Measurements from ENCODE around the gene AUTS2.

The AUTS2 gene

DNA sequence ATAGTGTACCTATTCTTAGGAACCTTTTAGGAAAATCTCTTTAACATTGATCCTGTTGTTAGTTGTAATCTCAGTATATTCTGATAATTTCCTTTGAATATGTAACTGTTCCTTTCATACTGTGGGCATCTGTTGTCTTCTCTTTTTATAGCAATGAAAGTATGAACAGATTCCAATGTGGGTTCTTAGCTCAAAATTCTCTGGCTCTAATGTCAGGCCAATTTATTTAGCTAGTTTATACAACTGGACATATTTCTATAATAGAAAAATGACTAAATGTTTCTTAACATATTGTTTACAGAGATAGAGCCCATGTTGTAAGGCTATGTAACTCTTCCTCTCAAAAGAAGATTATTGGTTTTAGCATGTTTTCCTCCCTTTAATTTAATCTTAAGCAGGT, 363.2 kb downstream of the AUTS2 start:
- H3K4me3 ChIP-seq (ENCODE audit: low read depth, low read length) = no peak overlapping the region
- TF ChIP-seq, protein P1, sequence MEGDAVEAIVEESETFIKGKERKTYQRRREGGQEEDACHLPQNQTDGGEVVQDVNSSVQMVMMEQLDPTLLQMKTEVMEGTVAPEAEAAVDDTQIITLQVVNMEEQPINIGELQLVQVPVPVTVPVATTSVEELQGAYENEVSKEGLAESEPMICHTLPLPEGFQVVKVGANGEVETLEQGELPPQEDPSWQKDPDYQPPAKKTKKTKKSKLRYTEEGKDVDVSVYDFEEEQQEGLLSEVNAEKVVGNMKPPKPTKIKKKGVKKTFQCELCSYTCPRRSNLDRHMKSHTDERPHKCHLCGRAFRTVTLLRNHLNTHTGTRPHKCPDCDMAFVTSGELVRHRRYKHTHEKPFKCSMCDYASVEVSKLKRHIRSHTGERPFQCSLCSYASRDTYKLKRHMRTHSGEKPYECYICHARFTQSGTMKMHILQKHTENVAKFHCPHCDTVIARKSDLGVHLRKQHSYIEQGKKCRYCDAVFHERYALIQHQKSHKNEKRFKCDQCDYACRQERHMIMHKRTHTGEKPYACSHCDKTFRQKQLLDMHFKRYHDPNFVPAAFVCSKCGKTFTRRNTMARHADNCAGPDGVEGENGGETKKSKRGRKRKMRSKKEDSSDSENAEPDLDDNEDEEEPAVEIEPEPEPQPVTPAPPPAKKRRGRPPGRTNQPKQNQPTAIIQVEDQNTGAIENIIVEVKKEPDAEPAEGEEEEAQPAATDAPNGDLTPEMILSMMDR (IDR thresholded peaks at IDR 0.05; ENCODE audit: borderline replicate concordance, insufficient read depth, low read depth, low read length) = no peak

DNA sequence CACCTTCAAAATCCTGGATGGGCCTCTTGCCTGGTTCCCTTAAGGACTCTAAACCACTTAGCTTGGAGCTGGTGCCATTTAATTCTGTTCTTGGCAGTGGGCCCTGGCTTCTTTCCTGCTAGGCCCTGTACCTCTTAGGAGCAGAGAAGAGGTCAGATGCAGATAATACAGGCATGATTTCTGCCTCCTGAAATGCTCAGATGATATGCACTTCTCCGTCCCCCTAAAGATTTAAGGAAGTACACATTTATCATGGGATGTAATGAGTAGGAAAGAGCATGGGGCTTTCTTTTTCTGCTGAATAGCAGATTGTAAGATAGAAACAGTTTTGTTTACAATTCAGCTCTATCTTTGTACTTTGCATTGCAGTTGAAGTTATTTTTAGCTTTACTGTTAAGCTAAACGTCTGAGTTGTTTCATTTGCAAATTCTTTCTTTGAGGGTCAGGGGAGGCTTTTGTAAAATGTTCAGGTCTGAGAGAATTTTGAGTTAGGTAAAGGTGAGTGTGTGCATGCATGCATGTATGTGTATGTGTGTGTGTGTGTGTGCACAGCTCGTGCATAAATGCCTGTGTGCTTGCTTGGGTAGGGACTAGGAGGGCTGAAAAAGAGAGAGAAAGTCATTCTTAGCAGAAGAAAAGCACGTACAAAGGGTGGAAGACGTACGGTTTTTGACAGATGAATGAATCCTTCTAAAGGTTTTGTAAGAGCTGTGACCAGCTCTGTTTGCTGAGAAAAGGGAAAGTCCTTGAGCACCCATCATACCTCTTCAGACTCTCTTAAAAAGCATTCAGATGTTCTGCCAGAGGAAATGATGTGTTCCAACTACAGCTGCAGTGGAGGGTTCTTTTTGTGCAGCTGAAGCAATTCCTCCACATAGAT, 364.2 kb downstream of the AUTS2 start:
- no peak overlapping the region for H3K4me3 ChIP-seq (ENCODE audit: low read depth, low read length)
- TF ChIP-seq, protein P1 (IDR thresholded peaks at IDR 0.05; ENCODE audit: borderline replicate concordance, insufficient read depth, low read depth, low read length) = no peak

DNA sequence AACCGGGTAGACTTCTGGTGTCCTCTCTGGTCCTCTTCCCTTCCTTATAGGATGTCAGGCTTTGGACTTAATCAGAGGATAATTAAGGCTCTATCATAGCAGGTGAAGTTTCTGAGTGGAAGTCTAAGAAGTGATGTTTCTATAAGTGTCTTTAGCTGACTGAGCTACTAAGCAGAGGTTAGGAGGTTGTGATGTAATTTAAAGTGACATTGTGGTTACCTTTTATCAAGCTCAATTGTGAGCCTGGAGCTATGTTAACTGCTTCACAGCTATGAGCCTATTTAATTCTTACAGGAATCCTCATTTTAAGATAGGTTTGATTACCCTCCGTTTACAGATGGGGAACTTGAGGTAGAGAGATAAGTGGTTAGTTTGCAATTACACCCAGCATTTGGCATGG, 365.1 kb downstream of the AUTS2 start:
- TF ChIP-seq, protein P1 (IDR thresholded peaks at IDR 0.05; ENCODE audit: borderline replicate concordance, insufficient read depth, low read depth, low read length) = no peak
- no peak overlapping the region for H3K4me3 ChIP-seq (ENCODE audit: low read depth, low read length)

DNA sequence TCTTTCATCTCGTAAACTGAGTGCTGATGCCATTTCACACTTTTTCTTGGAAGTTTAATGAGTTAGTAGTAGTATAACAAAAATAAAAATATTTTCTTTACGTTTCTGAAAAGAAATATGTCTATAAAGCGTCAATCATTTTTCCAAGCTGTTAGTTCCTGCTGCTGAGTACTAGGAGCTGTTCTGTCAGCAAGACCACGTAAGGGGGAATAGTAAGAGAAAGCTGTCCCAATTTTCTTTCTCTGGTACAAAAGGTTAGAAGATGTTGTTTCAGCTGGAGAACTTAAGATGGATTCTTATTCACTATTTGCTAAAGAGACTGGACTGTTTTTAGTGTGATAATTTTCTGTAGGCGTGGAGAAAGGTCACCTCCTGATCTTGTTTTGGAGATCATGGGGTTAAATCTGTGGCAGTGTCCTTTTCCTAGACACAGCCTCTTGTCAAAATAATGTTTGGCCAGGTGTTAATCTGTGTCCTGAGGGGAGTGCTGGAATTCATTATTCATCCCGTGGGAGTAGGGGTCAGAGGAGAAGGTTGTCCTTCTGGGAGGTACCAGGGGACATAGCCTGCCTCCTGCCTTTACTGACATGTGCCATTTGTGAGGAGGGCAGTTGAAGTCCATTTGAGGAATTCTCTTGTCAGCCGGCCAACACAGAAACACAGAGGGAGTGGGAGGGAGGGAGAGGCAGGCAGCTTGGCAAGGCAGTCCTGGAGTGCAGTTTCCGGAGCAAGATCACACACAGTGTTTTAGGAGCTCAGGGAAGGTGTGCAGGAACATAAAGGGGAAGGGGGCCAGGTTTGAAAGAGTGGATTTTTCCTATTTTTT, 368.7 kb downstream of the AUTS2 start:
- TF ChIP-seq, protein P1 (IDR thresholded peaks at IDR 0.05; ENCODE audit: borderline replicate concordance, insufficient read depth, low read depth, low read length) = no peak
- H3K4me3 ChIP-seq (ENCODE audit: low read depth, low read length) = no peak overlapping the region

DNA sequence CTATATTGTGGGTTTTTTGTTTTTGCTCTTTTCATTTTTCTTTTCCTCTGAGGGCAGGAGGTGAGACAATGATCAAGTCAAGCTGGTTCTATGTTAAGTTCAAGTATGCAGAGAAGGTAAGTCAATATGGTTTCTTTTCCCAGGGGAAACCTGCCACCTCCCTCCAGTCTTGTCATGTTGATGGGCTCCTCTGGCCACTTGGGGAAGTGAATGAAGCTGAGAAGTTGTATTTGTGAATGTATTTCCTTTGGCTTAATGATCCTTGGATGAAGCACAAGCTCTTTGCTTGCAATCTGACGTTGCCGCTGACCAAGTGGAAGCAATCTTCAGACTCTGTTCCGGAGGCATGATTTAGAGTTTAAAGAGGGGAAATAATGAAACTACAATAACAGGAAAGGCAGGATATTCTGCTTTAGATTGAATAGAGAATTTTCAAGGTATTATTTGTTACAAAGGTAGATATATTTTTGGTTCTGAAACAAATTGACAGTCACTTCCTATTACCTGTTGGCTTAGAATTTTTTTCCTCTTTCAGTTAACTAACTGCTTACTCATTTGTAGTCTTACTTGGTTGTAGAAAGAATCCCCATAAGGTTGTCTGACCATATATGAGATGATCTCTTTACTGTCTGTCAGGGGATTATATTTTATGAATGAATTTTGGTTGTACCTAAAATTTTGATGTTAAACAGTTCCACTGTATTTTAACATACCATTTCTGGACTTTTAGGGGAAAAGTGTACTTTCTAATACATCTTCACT, 369.6 kb downstream of the AUTS2 start:
- H3K4me3 ChIP-seq (ENCODE audit: low read depth, low read length) = no peak overlapping the region
- TF ChIP-seq, protein P1 (IDR thresholded peaks at IDR 0.05; ENCODE audit: borderline replicate concordance, insufficient read depth, low read depth, low read length) = no peak

DNA sequence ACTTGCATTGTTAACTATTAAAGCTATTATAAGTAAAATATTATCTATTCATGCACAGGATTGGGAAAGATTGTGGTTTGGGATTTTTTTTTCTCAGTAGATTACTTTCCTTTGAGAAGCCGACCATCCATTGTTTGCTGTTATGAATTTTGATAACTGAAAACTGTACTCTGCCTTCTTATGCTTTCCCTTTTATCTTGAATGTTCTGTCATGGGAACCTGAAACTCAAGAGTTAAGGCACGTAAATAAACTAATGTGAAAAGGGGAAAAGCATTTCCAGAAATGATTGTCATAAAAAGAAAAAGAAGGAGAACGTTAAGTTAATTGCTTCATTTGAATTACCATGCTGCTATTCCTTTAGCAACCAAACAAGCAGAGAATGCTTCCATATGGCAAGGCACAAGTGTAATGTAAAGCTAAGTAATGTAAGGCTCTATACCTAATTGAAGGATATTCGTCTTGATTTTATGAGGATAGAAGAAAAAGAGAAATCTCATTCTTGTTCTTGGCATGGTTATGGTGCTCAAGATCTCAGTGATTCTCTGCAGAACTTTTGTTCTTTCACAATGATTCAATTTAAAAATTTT, 370.8 kb downstream of the AUTS2 start:
- no peak overlapping the region for H3K4me3 ChIP-seq (ENCODE audit: low read depth, low read length)
- TF ChIP-seq, protein P1 (IDR thresholded peaks at IDR 0.05; ENCODE audit: borderline replicate concordance, insufficient read depth, low read depth, low read length) = no peak

All from GM12875 (cell line).